ENCODE data around the gene RAB7A.

DNA sequence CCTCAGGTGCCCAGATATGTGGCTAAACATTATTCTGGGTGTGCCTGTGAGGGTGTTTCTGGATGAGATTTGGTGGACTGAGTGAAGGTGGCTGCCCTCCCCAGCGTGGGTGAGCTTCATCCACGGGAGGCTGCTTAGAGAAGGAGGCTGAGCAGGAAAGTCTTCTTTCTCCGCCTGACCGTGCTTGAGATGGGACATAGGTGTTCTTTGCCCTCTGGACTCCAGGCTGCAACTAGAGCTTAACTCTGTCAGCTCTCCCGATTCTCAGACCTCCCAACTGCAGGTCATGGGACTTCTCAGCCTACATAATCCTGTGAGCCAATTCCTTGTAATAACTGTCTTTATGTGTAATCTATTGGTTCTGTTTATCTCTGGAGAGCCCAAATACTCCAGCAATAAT is 34.1 kb downstream of the RAB7A start:
- TF ChIP-seq CTCF (IDR thresholded peaks at IDR 0.05) (no peak), POLR2AphosphoS5 (IDR thresholded peaks at IDR 0.05) (no peak), POLR2A (IDR thresholded peaks at IDR 0.05) (no peak), EP300 (IDR thresholded peaks at IDR 0.05) (no peak)
